ENCODE measurements around the gene SPECC1.

GRCh38 chr17:20216154-20216815 lies 207.1 kb downstream of the SPECC1 start:
- TF ChIP-seq CTCF (IDR thresholded peaks at IDR 0.05) (no peak), POLR2A (IDR thresholded peaks at IDR 0.05) (no peak)

Data from gastroesophageal sphincter (tissue), 3 donors.